ENCODE data around the gene MSI2. TPM values are rescaled to one million over a fixed set of nuclear protein-coding genes. Genes with fewer than 3 reads are reported as not detected.
A peak's percentile ranks its signal among the peaks of the same experiment; 100 is the strongest.

MSI2 gene
- total and polyA plus RNA-seq, 9 of the 15 experiments (the other 6 are each of a cell fraction or from before 2014, with no cell fraction given), result 4.6 to 61.8 (median 42.4) TPM

DNA sequence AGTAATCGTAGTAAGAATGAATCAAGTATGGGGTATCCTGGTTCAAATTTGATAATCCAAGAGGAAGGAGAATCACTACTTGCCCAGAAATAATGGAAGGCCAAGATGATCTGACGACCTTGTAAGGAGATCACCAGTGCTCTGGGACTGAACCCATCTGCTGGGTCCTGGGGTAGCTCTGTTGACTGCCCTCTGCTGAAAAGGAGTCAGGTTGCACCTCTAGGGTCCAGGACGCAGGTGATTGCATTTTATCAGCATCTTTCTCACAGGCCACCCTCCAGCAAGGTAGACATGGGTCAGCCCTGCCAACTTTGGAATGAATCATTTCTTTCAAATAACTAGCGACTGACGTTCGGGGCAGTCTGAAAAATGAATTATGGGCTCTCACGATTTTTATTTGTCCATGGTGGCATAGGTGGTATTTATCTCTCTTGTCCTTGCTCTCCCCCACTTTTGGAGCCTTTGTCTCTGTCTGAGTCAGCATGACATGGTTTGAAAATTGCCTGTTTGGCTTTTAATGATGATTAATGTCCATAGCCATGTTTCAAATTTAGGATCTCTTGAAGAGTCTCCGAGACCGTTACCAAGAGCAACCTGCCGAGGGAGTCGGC is 163.7 kb downstream of the MSI2 start:
- Histone ChIP-seq H2AFZ (ENCODE audit: low read depth, low read length) (no peak overlapping the region), H3K79me2 (ENCODE audit: control insufficient read depth, insufficient read depth, low read length) (peaks cover 4% of the 10 kb centered on the region; the same call in 1 of the 3 replicates), H3K9ac (ENCODE audit: insufficient read depth in 1 of 2, low read depth in 2 of 2, low read length in 2 of 2) (no peak overlapping the region), H3K27ac (ENCODE audit: extremely low read depth, low read depth, low read length) (no peak overlapping the region), H4K20me1 (replicated peaks; ENCODE audit: control insufficient read depth, insufficient read depth, low read length) (no peaks in the 10 kb centered on the region), H3K4me2 (ENCODE audit: insufficient read depth, low read length) (no peak overlapping the region), H3K4me3 (no peak overlapping the region), H3K27me3 (ENCODE audit: control insufficient read depth in 2 of 2, insufficient read depth in 2 of 2, low read length in 2 of 2) (no peaks in the 10 kb centered on the region), H3K36me3 (ENCODE audit: control insufficient read depth, insufficient read depth, low read length) (no peaks in the 10 kb centered on the region), H3K9me1 (ENCODE audit: control insufficient read depth, insufficient read depth, low read length) (no peaks in the 10 kb centered on the region), H3K9me3 (replicated peaks; ENCODE audit: control insufficient read depth, insufficient read depth, low read depth, low read length) (no peaks in the 10 kb centered on the region), H3K4me1 (replicated peaks in 1 of 2; ENCODE audit: control insufficient read depth in 2 of 2, insufficient read depth in 2 of 2, low read length in 2 of 2) (peaks cover 10 to 15% of the 10 kb centered on the region in 2 experiments; a peak in 3 of 5 replicates)
- DNase-seq (ENCODE audit: extremely low read depth in 1 of 4, low spot score in 3 of 4) (no peak), FAIRE-seq (no peak), ATAC-seq (peak; percentile 58; the same call in 2 of the 3 replicates)
- 65% methylated on average over 11 of the region's 11 CpGs for WGBS (ENCODE audit: insufficient coverage, low coverage, missing lambda C conversion rate)
- POLR2A ChIA-PET, result interaction anchor here (0.6 to 0.8 kb wide), 3 partner anchors 21 to 313 kb away, joined by 3 to 4 read pairs (median 3); no protein-coding TSS in a partner anchor
- intact Hi-C loops (cut with micrococcal nuclease) (no loop called here), in situ Hi-C loops (cut with MboI) (no loop called here)
- CTCF ChIA-PET (ENCODE audit: low intra/inter-chr PET ratio), result interaction anchor here (0.7 kb wide), 1 partner anchor 320 kb away, joined by 3 read pairs; no protein-coding TSS in a partner anchor
- no TSS peak for BruUV-seq (replicated peaks)
- TF ChIP-seq, protein P1, sequence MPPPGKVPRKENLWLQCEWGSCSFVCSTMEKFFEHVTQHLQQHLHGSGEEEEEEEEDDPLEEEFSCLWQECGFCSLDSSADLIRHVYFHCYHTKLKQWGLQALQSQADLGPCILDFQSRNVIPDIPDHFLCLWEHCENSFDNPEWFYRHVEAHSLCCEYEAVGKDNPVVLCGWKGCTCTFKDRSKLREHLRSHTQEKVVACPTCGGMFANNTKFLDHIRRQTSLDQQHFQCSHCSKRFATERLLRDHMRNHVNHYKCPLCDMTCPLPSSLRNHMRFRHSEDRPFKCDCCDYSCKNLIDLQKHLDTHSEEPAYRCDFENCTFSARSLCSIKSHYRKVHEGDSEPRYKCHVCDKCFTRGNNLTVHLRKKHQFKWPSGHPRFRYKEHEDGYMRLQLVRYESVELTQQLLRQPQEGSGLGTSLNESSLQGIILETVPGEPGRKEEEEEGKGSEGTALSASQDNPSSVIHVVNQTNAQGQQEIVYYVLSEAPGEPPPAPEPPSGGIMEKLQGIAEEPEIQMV (tag; conservative IDR thresholded peaks at IDR 0.05; ENCODE audit: low read depth), result no peak
- TF ChIP-seq SRSF1 (IDR thresholded peaks at IDR 0.05; ENCODE audit: low read depth, low read length) (no peak), RFX1 (IDR thresholded peaks at IDR 0.05) (peak; percentile 50; the same call in 1 of the 2 replicates), JUNB (CRISPR knock-in tag; conservative IDR thresholded peaks at IDR 0.05) (no peak), FOSL1 (tag; conservative IDR thresholded peaks at IDR 0.05) (0 out of 2 replicates have a peak, but pooled peaks have one; percentile 16), ZNF316 (IDR thresholded peaks at IDR 0.05) (peak; percentile 26; the same call in 1 of the 2 replicates), MAFF (IDR thresholded peaks at IDR 0.05; ENCODE audit: low read length) (0 out of 2 replicates have a peak, but pooled peaks have one; percentile 8), SMC3 (conservative IDR thresholded peaks at IDR 0.05; ENCODE audit: insufficient read depth, low read depth, low read length) (no peak), EWSR1 (IDR thresholded peaks at IDR 0.05; ENCODE audit: borderline replicate concordance, low read depth, partially characterized antibody) (no peak), GTF2A2 (tag; IDR thresholded peaks at IDR 0.05) (no peak), MEIS2 (IDR thresholded peaks at IDR 0.05; ENCODE audit: partially characterized antibody) (peak; percentile 36)
- TF ChIP-seq, protein P2, sequence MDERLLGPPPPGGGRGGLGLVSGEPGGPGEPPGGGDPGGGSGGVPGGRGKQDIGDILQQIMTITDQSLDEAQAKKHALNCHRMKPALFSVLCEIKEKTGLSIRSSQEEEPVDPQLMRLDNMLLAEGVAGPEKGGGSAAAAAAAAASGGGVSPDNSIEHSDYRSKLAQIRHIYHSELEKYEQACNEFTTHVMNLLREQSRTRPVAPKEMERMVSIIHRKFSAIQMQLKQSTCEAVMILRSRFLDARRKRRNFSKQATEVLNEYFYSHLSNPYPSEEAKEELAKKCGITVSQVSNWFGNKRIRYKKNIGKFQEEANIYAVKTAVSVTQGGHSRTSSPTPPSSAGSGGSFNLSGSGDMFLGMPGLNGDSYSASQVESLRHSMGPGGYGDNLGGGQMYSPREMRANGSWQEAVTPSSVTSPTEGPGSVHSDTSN (CRISPR knock-in tag; IDR thresholded peaks at IDR 0.05; ENCODE audit: low read depth), result no peak
- TF ChIP-seq, protein P2 (tag; conservative IDR thresholded peaks at IDR 0.05; ENCODE audit: low read depth), result 0 out of 2 replicates have a peak, but pooled peaks have one; percentile 38
- TF ChIP-seq, protein P3, sequence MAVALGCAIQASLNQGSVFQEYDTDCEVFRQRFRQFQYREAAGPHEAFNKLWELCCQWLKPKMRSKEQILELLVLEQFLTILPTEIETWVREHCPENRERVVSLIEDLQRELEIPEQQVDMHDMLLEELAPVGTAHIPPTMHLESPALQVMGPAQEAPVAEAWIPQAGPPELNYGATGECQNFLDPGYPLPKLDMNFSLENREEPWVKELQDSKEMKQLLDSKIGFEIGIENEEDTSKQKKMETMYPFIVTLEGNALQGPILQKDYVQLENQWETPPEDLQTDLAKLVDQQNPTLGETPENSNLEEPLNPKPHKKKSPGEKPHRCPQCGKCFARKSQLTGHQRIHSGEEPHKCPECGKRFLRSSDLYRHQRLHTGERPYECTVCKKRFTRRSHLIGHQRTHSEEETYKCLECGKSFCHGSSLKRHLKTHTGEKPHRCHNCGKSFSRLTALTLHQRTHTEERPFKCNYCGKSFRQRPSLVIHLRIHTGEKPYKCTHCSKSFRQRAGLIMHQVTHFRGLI (CRISPR knock-in tag; IDR thresholded peaks at IDR 0.05), result no peak
- TF ChIP-seq, protein P4, sequence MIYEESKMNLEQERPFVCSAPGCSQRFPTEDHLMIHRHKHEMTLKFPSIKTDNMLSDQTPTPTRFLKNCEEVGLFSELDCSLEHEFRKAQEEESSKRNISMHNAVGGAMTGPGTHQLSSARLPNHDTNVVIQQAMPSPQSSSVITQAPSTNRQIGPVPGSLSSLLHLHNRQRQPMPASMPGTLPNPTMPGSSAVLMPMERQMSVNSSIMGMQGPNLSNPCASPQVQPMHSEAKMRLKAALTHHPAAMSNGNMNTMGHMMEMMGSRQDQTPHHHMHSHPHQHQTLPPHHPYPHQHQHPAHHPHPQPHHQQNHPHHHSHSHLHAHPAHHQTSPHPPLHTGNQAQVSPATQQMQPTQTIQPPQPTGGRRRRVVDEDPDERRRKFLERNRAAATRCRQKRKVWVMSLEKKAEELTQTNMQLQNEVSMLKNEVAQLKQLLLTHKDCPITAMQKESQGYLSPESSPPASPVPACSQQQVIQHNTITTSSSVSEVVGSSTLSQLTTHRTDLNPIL (CRISPR knock-in tag; IDR thresholded peaks at IDR 0.05), result no peak

Data from K562 (cell line).